H9 (cell line): ENCODE data around the gene C6orf136. TPM values are rescaled to one million over a fixed set of nuclear protein-coding genes. Genes with fewer than 3 reads are reported as not detected.

ENCODE experiments used
- DNase-seq: peaks from one replicate; pipeline ENCODE4 v3.0.0-alpha.2; 2017
- H2AFZ ChIP-seq: one replicate; pipeline ENCODE4 v1.6.1; 2013; ENCODE audit warnings: mild to moderate bottlenecking, low read length, control low read depth, moderate library complexity
- H2AK5ac ChIP-seq: 2 replicates; pipeline ENCODE4 v1.6.1; 2013; ENCODE audit warnings: low read length, control low read depth, mixed read lengths; ENCODE audit not compliant: insufficient read length
- H2BK120ac ChIP-seq: one replicate; pipeline ENCODE4 v1.6.1; 2013; ENCODE audit warnings: low read depth, mild to moderate bottlenecking, low read length, control low read depth, inconsistent platforms; ENCODE audit not compliant: poor library complexity, severe bottlenecking
- H2BK12ac ChIP-seq: 2 replicates; pipeline ENCODE4 v1.6.1; 2013; ENCODE audit warnings: low read length, control low read depth, mixed read lengths, low read depth; ENCODE audit not compliant: insufficient read length
- H2BK15ac ChIP-seq: 2 replicates; pipeline ENCODE4 v1.6.1; 2013; ENCODE audit warnings: low read depth, low read length, control low read depth
- H2BK20ac ChIP-seq: one replicate; pipeline ENCODE4 v1.6.1; 2013; ENCODE audit warnings: low read depth, mild to moderate bottlenecking, low read length, control low read depth, inconsistent platforms; ENCODE audit not compliant: poor library complexity, severe bottlenecking
- H2BK5ac ChIP-seq: 2 replicates; pipeline ENCODE4 v1.6.1; 2013; ENCODE audit warnings: low read length, control low read depth, mixed read lengths; ENCODE audit not compliant: insufficient read length
- H3K14ac ChIP-seq: 2 replicates; pipeline ENCODE4 v1.6.1; 2013; ENCODE audit warnings: low read length, control low read depth; ENCODE audit not compliant: insufficient read depth
- H3K18ac ChIP-seq: 2 replicates; pipeline ENCODE4 v1.6.1; 2013; ENCODE audit warnings: low read depth, mild to moderate bottlenecking, mixed read lengths, low read length, control low read depth; ENCODE audit not compliant: insufficient read length
- H3K23ac ChIP-seq: 2 replicates; pipeline ENCODE4 v1.6.1; 2013; ENCODE audit warnings: low read length, control low read depth, mixed read lengths, low read depth; ENCODE audit not compliant: insufficient read length
- H3K23me2 ChIP-seq: 2 replicates; pipeline ENCODE4 v1.6.1; 2013; ENCODE audit warnings: low read depth, mild to moderate bottlenecking, mixed read lengths, low read length, control low read depth; ENCODE audit not compliant: insufficient read length, poor library complexity, severe bottlenecking
- H3K27ac ChIP-seq: 2 replicates; pipeline ENCODE4 v1.5.1; 2013; ENCODE audit warnings: low read length, control low read depth, mixed read lengths, low read depth; ENCODE audit not compliant: insufficient read length
- H3K27me3 ChIP-seq: 2 replicates; pipeline ENCODE4 v1.6.1; 2013; ENCODE audit warnings: low read length, control low read depth, inconsistent platforms; ENCODE audit not compliant: insufficient read depth
- H3K4ac ChIP-seq: 2 replicates; pipeline ENCODE4 v1.6.1; 2013; ENCODE audit warnings: low read depth, mild to moderate bottlenecking, control low read depth, inconsistent platforms, low read length, moderate library complexity
- H3K4me1 ChIP-seq: 2 replicates; pipeline ENCODE4 v1.6.1; 2013; ENCODE audit warnings: low read length, control low read depth, inconsistent platforms; ENCODE audit not compliant: insufficient read depth
- H3K4me2 ChIP-seq: 2 replicates; pipeline ENCODE4 v1.6.1; 2013; ENCODE audit warnings: low read length, control low read depth, mixed read lengths; ENCODE audit not compliant: insufficient read length, insufficient read depth
- H3K56ac ChIP-seq: 2 replicates; pipeline ENCODE4 v1.6.1; 2013; ENCODE audit warnings: low read depth, mild to moderate bottlenecking, mixed read lengths, low read length, control low read depth; ENCODE audit not compliant: insufficient read length
- H3K79me1 ChIP-seq: 2 replicates; pipeline ENCODE4 v1.6.1; 2013; ENCODE audit warnings: low read depth, mild to moderate bottlenecking, moderate library complexity, low read length, control low read depth, inconsistent platforms; ENCODE audit not compliant: insufficient read depth, poor library complexity, severe bottlenecking
- H3K79me2 ChIP-seq: 2 replicates; pipeline ENCODE4 v1.6.1; 2013; ENCODE audit warnings: low read length, control low read depth, inconsistent platforms; ENCODE audit not compliant: insufficient read depth
- H3K9ac ChIP-seq: 2 replicates; pipeline ENCODE4 v1.6.1; 2013; ENCODE audit warnings: low read length, control low read depth, mixed read lengths; ENCODE audit not compliant: insufficient read length; ENCODE audit errors: extremely low read depth
- H3K9me3 ChIP-seq: one replicate; pipeline ENCODE4 v1.6.1; 2013; ENCODE audit warnings: low read depth, low read length, inconsistent platforms; ENCODE audit not compliant: control insufficient read depth
- H3T11ph ChIP-seq: one replicate; pipeline ENCODE4 v1.6.1; 2013; ENCODE audit warnings: mild to moderate bottlenecking, low read length, control low read depth, inconsistent platforms
- H4K20me1 ChIP-seq: one replicate; pipeline ENCODE4 v1.6.1; 2013; ENCODE audit not compliant: control insufficient read depth, insufficient read length, insufficient read depth
- H4K5ac ChIP-seq: 2 replicates; pipeline ENCODE4 v1.6.1; 2013; ENCODE audit warnings: low read depth, mild to moderate bottlenecking, mixed read lengths, low read length, control low read depth; ENCODE audit not compliant: insufficient read length
- H4K8ac ChIP-seq: replicated peaks from 2 replicates; pipeline ENCODE4 v1.6.1; 2013; ENCODE audit warnings: low read length, control low read depth, mixed read lengths, low read depth; ENCODE audit not compliant: insufficient read length
- H4K91ac ChIP-seq: 2 replicates; pipeline ENCODE4 v1.6.1; 2013; ENCODE audit warnings: low read depth, mild to moderate bottlenecking, moderate library complexity, mixed read lengths, low read length, control low read depth; ENCODE audit not compliant: insufficient read length
- H3K27ac Mint-ChIP-seq, 3 experiments: 2 replicates in 2 of 3; 3 replicates in 1 of 3; pipeline ENCODE4 v1.8.0; 2020 to 2021; ENCODE audit warnings: mixed read lengths in 3 of 3, mild to moderate bottlenecking in 1 of 3, moderate library complexity in 1 of 3
- H3K27me3 Mint-ChIP-seq: 2 replicates; pipeline ENCODE4 v1.8.0; 2021; ENCODE audit warnings: low read depth, mild to moderate bottlenecking, moderate library complexity, mixed read lengths
- H3K36me3 Mint-ChIP-seq, 3 experiments: 2 replicates in 2 of 3; 3 replicates in 1 of 3; pipeline ENCODE4 v1.8.0; 2020 to 2021; ENCODE audit warnings: low read depth in 3 of 3, mixed read lengths in 3 of 3; ENCODE audit not compliant: insufficient read depth in 1 of 3
- H3K4me1 Mint-ChIP-seq, 2 experiments: 2 replicates each; pipeline ENCODE4 v1.8.0; 2020; ENCODE audit warnings: mixed read lengths in 2 of 2
- H3K4me3 Mint-ChIP-seq, 2 experiments: 2 replicates in 1 of 2; 3 replicates in 1 of 2; pipeline ENCODE4 v1.8.0; 2020 to 2021; ENCODE audit warnings: mild to moderate bottlenecking in 2 of 2, mixed read lengths in 2 of 2, moderate library complexity in 1 of 2
- H3K9me3 Mint-ChIP-seq, 2 experiments: 2 replicates in 1 of 2; 3 replicates in 1 of 2; pipeline ENCODE4 v1.8.0; 2020; ENCODE audit warnings: mild to moderate bottlenecking in 2 of 2, mixed read lengths in 2 of 2, moderate library complexity in 1 of 2
- WGBS: extraction: QIAGEN DNeasy Blood & Tissue Kit; methylation state at CpG from one replicate; pipeline ENCODE4 v1.1.7; 2013; ENCODE audit warnings: missing lambda C conversion rate, low lambda C conversion rate, mixed read lengths; ENCODE audit not compliant: insufficient read length; ENCODE audit errors: extremely low coverage; 5-methylcytosine and 5-hydroxymethylcytosine counted together
- total RNA-seq: library from RNA; stranded (reverse); gene quantifications from 2 replicates; pipeline ENCODE4 v1.2.1, GENCODE V29; 2021
- TF ChIP-seq, protein P1 (sequence below): fragments of 200-600 bp; sonication (generic); conservative IDR thresholded peaks from 3 replicates; pipeline ENCODE4 v1.8.0; 2021; ENCODE audit warnings: antibody characterized with exemption, mild to moderate bottlenecking

C6orf136 gene
- total RNA-seq, 1 experiment from 2014 or later = 22.2 TPM

DNA sequence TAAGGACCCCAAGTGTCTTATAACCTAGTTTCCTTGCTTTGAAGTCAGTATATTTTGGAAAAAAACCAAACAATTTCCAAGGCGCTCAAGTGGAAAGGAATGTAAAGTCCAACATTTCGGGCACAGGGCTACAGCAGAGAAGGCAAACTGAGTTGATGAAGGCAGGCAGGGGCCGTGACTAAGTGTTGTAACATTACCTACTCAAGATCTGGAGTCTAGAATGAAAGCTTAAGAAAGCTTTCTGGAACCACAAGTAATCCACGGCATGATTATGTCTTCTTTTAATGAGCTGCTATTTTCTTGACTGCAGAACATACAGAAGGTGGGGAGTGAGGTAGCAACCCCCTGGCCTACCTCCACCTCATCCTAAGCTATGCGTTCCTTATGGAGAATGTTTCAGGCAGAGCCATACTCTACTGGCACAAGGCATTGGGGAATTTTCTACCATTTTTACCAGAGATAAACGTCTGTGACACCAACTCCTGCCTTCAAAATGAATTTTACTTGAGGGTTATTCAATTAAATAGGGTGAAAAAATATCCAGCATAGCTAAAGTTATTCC, 34.2 kb upstream of the C6orf136 start:
- H2BK20ac ChIP-seq = no peak overlapping the region
- H3K36me3 Mint-ChIP-seq = peaks cover 39 to 78% (median 62%) of the 10 kb centered on the region in 3 experiments
- no peak overlapping the region for H4K5ac ChIP-seq
- H2BK120ac ChIP-seq = no peak overlapping the region
- H2AFZ ChIP-seq = no peak overlapping the region
- no peak overlapping the region for H4K8ac ChIP-seq
- no peaks in the 10 kb centered on the region for H4K20me1 ChIP-seq
- TF ChIP-seq, protein P1, sequence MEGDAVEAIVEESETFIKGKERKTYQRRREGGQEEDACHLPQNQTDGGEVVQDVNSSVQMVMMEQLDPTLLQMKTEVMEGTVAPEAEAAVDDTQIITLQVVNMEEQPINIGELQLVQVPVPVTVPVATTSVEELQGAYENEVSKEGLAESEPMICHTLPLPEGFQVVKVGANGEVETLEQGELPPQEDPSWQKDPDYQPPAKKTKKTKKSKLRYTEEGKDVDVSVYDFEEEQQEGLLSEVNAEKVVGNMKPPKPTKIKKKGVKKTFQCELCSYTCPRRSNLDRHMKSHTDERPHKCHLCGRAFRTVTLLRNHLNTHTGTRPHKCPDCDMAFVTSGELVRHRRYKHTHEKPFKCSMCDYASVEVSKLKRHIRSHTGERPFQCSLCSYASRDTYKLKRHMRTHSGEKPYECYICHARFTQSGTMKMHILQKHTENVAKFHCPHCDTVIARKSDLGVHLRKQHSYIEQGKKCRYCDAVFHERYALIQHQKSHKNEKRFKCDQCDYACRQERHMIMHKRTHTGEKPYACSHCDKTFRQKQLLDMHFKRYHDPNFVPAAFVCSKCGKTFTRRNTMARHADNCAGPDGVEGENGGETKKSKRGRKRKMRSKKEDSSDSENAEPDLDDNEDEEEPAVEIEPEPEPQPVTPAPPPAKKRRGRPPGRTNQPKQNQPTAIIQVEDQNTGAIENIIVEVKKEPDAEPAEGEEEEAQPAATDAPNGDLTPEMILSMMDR = no peak
- H3K27me3 ChIP-seq = no peaks in the 10 kb centered on the region
- DNase-seq = no peak
- peak overlapping the region in 2 of 3 experiments; percentile 48 to 85; a peak in 2 of 7 replicates for H3K27ac Mint-ChIP-seq
- H2BK15ac ChIP-seq = no peak overlapping the region
- H2AK5ac ChIP-seq = no peak overlapping the region
- H3K4me1 ChIP-seq = peaks cover 4% of the 10 kb centered on the region; the same call in 1 of the 2 replicates
- H4K91ac ChIP-seq = no peak overlapping the region
- H3K9ac ChIP-seq = no peak overlapping the region
- WGBS = no CpG with 5 or more reads among the region's 6 CpGs
- no peak overlapping the region for H3K23ac ChIP-seq
- H3K27ac ChIP-seq = no peak overlapping the region
- H3K9me3 ChIP-seq = no peaks in the 10 kb centered on the region
- H3K23me2 ChIP-seq = peaks cover 15% of the 10 kb centered on the region
- H2BK5ac ChIP-seq = no peak overlapping the region
- H3K79me2 ChIP-seq = peaks cover 2% of the 10 kb centered on the region; the same call in 1 of the 2 replicates
- no peak overlapping the region for H3K4me2 ChIP-seq
- H3K18ac ChIP-seq = no peak overlapping the region
- H3K79me1 ChIP-seq = no peaks in the 10 kb centered on the region
- H3T11ph ChIP-seq = no peak overlapping the region
- H3K14ac ChIP-seq = no peak overlapping the region
- H3K4ac ChIP-seq = no peak overlapping the region
- no peaks in the 10 kb centered on the region; the same call in 1 of the 2 replicates for H3K27me3 Mint-ChIP-seq
- H3K4me1 Mint-ChIP-seq = peaks cover 31 to 39% of the 10 kb centered on the region in 2 experiments
- H2BK12ac ChIP-seq = no peak overlapping the region
- peak overlapping the region; percentile 27 to 28; a peak in 2 of 5 replicates for H3K4me3 Mint-ChIP-seq
- peaks cover 8 to 12% of the 10 kb centered on the region in 2 experiments; a peak in 3 of 5 replicates for H3K9me3 Mint-ChIP-seq
- H3K56ac ChIP-seq = no peak overlapping the region
